HCT116 (cell line): ENCODE measurements around the gene KPNB1. TPM values are rescaled to one million over a fixed set of nuclear protein-coding genes. Genes with fewer than 3 reads are reported as not detected.

ENCODE experiments used
- CBX3 ChIP-seq: IDR thresholded peaks from 2 replicates; pipeline ENCODE4 v1.6.1; 2012; ENCODE audit warnings: low read depth
- CEBPB ChIP-seq: IDR thresholded peaks from 2 replicates; pipeline ENCODE4 v1.6.1; 2012; ENCODE audit warnings: low read depth
- EGR1 ChIP-seq: IDR thresholded peaks from 2 replicates; pipeline ENCODE4 v1.6.1; 2012; ENCODE audit warnings: low read depth
- EZH2phosphoT487 ChIP-seq: fragments of 200-600 bp; IDR thresholded peaks from 2 replicates; pipeline ENCODE4 v1.6.1; 2018; ENCODE audit warnings: antibody characterized with exemption, borderline replicate concordance
- JUND ChIP-seq: IDR thresholded peaks from 2 replicates; pipeline ENCODE4 v1.6.1; 2012
- RAD21 ChIP-seq: IDR thresholded peaks from 2 replicates; pipeline ENCODE4 v1.6.1; 2012; ENCODE audit warnings: low read depth, mild to moderate bottlenecking
- SIN3A ChIP-seq: IDR thresholded peaks from 2 replicates; pipeline ENCODE4 v1.6.1; 2012; ENCODE audit warnings: low read depth
- SP1 ChIP-seq: IDR thresholded peaks from 2 replicates; pipeline ENCODE4 v1.6.1; 2012; ENCODE audit warnings: low read depth
- TCF7L2 ChIP-seq: IDR thresholded peaks from 2 replicates; pipeline ENCODE4 v1.7.0; 2011; ENCODE audit warnings: borderline replicate concordance, inconsistent platforms; ENCODE audit not compliant: insufficient read depth, insufficient read length; ENCODE audit errors: extremely low read depth
- total RNA-seq: library from RNA; stranded (reverse); gene quantifications from one replicate; pipeline ENCODE4 v1.2.1, GENCODE V29; 2021; ENCODE audit not compliant: unreplicated experiment
- TF ChIP-seq, protein P1 (sequence below): IDR thresholded peaks from 2 replicates; pipeline ENCODE4 v1.6.1; 2011; ENCODE audit warnings: mild to moderate bottlenecking, low read length, moderate library complexity; ENCODE audit not compliant: insufficient replicate concordance; ENCODE audit errors: extremely low read depth
- TF ChIP-seq, protein P2 (sequence below): IDR thresholded peaks from 2 replicates; pipeline ENCODE4 v1.6.1; 2012; ENCODE audit warnings: low read depth

The KPNB1 gene
- total RNA-seq, 1 experiment from 2014 or later = 526 TPM

GRCh38 chr17:47615766-47616424 is 33.8 kb upstream of the KPNB1 start (continued):
- TF ChIP-seq, protein P1, sequence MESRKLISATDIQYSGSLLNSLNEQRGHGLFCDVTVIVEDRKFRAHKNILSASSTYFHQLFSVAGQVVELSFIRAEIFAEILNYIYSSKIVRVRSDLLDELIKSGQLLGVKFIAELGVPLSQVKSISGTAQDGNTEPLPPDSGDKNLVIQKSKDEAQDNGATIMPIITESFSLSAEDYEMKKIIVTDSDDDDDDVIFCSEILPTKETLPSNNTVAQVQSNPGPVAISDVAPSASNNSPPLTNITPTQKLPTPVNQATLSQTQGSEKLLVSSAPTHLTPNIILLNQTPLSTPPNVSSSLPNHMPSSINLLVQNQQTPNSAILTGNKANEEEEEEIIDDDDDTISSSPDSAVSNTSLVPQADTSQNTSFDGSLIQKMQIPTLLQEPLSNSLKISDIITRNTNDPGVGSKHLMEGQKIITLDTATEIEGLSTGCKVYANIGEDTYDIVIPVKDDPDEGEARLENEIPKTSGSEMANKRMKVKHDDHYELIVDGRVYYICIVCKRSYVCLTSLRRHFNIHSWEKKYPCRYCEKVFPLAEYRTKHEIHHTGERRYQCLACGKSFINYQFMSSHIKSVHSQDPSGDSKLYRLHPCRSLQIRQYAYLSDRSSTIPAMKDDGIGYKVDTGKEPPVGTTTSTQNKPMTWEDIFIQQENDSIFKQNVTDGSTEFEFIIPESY = no peak
- TF ChIP-seq SP1 (no peak; the same call in 1 of the 2 replicates), RAD21 (peak; percentile 90), TCF7L2 (no peak), EZH2phosphoT487 (no peak), JUND (no peak), CEBPB (no peak), EGR1 (no peak), SIN3A (no peak), CBX3 (no peak)
- TF ChIP-seq, protein P2, sequence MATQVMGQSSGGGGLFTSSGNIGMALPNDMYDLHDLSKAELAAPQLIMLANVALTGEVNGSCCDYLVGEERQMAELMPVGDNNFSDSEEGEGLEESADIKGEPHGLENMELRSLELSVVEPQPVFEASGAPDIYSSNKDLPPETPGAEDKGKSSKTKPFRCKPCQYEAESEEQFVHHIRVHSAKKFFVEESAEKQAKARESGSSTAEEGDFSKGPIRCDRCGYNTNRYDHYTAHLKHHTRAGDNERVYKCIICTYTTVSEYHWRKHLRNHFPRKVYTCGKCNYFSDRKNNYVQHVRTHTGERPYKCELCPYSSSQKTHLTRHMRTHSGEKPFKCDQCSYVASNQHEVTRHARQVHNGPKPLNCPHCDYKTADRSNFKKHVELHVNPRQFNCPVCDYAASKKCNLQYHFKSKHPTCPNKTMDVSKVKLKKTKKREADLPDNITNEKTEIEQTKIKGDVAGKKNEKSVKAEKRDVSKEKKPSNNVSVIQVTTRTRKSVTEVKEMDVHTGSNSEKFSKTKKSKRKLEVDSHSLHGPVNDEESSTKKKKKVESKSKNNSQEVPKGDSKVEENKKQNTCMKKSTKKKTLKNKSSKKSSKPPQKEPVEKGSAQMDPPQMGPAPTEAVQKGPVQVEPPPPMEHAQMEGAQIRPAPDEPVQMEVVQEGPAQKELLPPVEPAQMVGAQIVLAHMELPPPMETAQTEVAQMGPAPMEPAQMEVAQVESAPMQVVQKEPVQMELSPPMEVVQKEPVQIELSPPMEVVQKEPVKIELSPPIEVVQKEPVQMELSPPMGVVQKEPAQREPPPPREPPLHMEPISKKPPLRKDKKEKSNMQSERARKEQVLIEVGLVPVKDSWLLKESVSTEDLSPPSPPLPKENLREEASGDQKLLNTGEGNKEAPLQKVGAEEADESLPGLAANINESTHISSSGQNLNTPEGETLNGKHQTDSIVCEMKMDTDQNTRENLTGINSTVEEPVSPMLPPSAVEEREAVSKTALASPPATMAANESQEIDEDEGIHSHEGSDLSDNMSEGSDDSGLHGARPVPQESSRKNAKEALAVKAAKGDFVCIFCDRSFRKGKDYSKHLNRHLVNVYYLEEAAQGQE = no peak
